ENCODE data around the gene RASGEF1B. TPM values are rescaled to one million over a fixed set of nuclear protein-coding genes. Genes with fewer than 3 reads are reported as not detected.

The RASGEF1B gene
- total RNA-seq (10 to 100 TPM in 1 of 2 donors, 1 to 10 TPM in 1; 8.9 to 57.4 TPM), polyA plus RNA-seq (10 to 100 TPM; 12.6 to 51.6 TPM)

GRCh38 chr4:81471588-81472280, at the start of gene RASGEF1B:
Gene RASGEF1B, minus strand, starts transcription at chr4:81471907. Its CDS starts 12,399 bp downstream, at chr4:81459508.
- no peaks in the 10 kb centered on the region for H3K36me3 ChIP-seq (ENCODE audit: control insufficient read depth in 4 of 4, insufficient read depth in 3 of 4, low read depth in 1 of 4, low read length in 3 of 4)
- TF ChIP-seq RXRA (IDR thresholded peaks at IDR 0.05) (peak in 1 of 2 donors; percentile 22), FOXA2 (IDR thresholded peaks at IDR 0.05) (no peak), HNF4A (conservative IDR thresholded peaks at IDR 0.05) (no peak), SP1 (IDR thresholded peaks at IDR 0.05) (peak; percentile 43), YY1 (IDR thresholded peaks at IDR 0.05) (peak; percentile 60), EGR1 (IDR thresholded peaks at IDR 0.05; ENCODE audit: low read depth in 2 of 2) (peak; percentile 70 to 96), GABPA (IDR thresholded peaks at IDR 0.05 in 1 of 2, conservative IDR thresholded peaks at IDR 0.05 in 1 of 2) (no peak), TAF1 (conservative IDR thresholded peaks at IDR 0.05) (peak; percentile 80), NR2F2 (IDR thresholded peaks at IDR 0.05) (no peak), HNF4G (IDR thresholded peaks at IDR 0.05) (no peak), RAD21 (IDR thresholded peaks at IDR 0.05) (no peak), FOXA1 (IDR thresholded peaks at IDR 0.05) (peak; percentile 36), JUND (IDR thresholded peaks at IDR 0.05) (no peak), REST (IDR thresholded peaks at IDR 0.05) (peak; percentile 88), ZBTB33 (IDR thresholded peaks at IDR 0.05) (no peak)
- TF ChIP-seq, protein P1, sequence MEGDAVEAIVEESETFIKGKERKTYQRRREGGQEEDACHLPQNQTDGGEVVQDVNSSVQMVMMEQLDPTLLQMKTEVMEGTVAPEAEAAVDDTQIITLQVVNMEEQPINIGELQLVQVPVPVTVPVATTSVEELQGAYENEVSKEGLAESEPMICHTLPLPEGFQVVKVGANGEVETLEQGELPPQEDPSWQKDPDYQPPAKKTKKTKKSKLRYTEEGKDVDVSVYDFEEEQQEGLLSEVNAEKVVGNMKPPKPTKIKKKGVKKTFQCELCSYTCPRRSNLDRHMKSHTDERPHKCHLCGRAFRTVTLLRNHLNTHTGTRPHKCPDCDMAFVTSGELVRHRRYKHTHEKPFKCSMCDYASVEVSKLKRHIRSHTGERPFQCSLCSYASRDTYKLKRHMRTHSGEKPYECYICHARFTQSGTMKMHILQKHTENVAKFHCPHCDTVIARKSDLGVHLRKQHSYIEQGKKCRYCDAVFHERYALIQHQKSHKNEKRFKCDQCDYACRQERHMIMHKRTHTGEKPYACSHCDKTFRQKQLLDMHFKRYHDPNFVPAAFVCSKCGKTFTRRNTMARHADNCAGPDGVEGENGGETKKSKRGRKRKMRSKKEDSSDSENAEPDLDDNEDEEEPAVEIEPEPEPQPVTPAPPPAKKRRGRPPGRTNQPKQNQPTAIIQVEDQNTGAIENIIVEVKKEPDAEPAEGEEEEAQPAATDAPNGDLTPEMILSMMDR (IDR thresholded peaks at IDR 0.05; ENCODE audit: low read depth, low read length, missing input control), result no peak
- TF ChIP-seq, protein P2, sequence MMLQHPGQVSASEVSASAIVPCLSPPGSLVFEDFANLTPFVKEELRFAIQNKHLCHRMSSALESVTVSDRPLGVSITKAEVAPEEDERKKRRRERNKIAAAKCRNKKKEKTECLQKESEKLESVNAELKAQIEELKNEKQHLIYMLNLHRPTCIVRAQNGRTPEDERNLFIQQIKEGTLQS (IDR thresholded peaks at IDR 0.05), result no peak
- TF ChIP-seq, protein P3, sequence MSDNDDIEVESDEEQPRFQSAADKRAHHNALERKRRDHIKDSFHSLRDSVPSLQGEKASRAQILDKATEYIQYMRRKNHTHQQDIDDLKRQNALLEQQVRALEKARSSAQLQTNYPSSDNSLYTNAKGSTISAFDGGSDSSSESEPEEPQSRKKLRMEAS (IDR thresholded peaks at IDR 0.05), result peak; percentile 59
- DNase-seq (ENCODE audit: low spot score), result peak; percentile 91
- H3K27me3 ChIP-seq (ENCODE audit: control insufficient read depth in 4 of 4, insufficient read depth in 4 of 4, low read length in 3 of 4), result no peaks in the 10 kb centered on the region
- H3K27ac ChIP-seq (ENCODE audit: low read depth in 1 of 2, low read length in 2 of 2), result peak within 1 kb of the TSS; percentile 98
- no peaks in the 10 kb centered on the region for H3K9me3 ChIP-seq (ENCODE audit: control insufficient read depth in 4 of 4, low read length in 3 of 4)
- H3K9ac ChIP-seq (ENCODE audit: low read depth in 1 of 2, low read length in 2 of 2), result peak within 1 kb of the TSS; percentile 98 to 100
- H3K4me3 ChIP-seq (ENCODE audit: low read depth in 1 of 3, low read length in 3 of 3), result peak within 1 kb of the TSS; percentile 95 to 100 (median 99)
- WGBS, result under 1% methylated on average over 71 of the region's 71 CpGs
- H3K4me1 ChIP-seq (ENCODE audit: control insufficient read depth in 4 of 4, insufficient read depth in 4 of 4, low read length in 3 of 4), result peaks cover 0 to 35% (median 26%) of the 10 kb centered on the region in 4 donors

Measured in liver (tissue), 9 donors.